GM12801 (cell line): ENCODE measurements around the gene BRF1.

Experiments used
- CTCF ChIP-seq: IDR thresholded peaks from one replicate; pipeline ENCODE4 v1.5.1; 2011; ENCODE audit warnings: control low read depth; ENCODE audit not compliant: insufficient read length; ENCODE audit errors: extremely low read depth

The BRF1 gene

GRCh38 chr14:105214324-105214915, 86.4 kb downstream of the BRF1 start:
- TF ChIP-seq CTCF = no peak

- no peak for TF ChIP-seq CTCF
Measured at GRCh38 chr14:105213361-105213760, 87.4 kb downstream of the BRF1 start.

- no peak for TF ChIP-seq CTCF
Measured at GRCh38 chr14:105212541-105213300, 88.1 kb downstream of the BRF1 start.

- TF ChIP-seq CTCF = no peak
Measured at GRCh38 chr14:105211758-105212089, 89.1 kb downstream of the BRF1 start.

GRCh38 chr14:105211086-105211757, 89.6 kb downstream of the BRF1 start:
- no peak for TF ChIP-seq CTCF

- TF ChIP-seq CTCF = no peak
Measured at GRCh38 chr14:105210266-105211025, 90.4 kb downstream of the BRF1 start.

- TF ChIP-seq CTCF = no peak
Measured at GRCh38 chr14:105209646-105210045, 91.2 kb downstream of the BRF1 start.
